HL-60/S4 treated with retinoic acid at 250 ng/mL for 4 days and 3 days (cell line): Measurements from ENCODE around the gene XYLT1.
"Not testable (repeated sequence)": the region's sequence is repeated elsewhere in the genome, so short reads cannot be mapped to it uniquely, and the experiment has no call there.

Experiments used
- in situ Hi-C: fragments of 300-500 bp; cut with MboI; formaldehyde crosslinking; loops from 2 replicates; pipeline ENCODE4 v1.7.0; 2022; ENCODE audit warnings: low sequenced_read_pairs

Gene XYLT1

GRCh38 chr16:17432901-17433576 is 37.7 kb downstream of the XYLT1 start:
- in situ Hi-C loops, result no loop called here

- in situ Hi-C loops, result no loop called here
These were observed 38.7 kb downstream of the XYLT1 start for GRCh38 chr16:17431968-17432625.

GRCh38 chr16:17431012-17431411 is 39.7 kb downstream of the XYLT1 start:
- in situ Hi-C loops, result no loop called here

- in situ Hi-C loops, result no loop called here
These were observed 44.3 kb downstream of the XYLT1 start for GRCh38 chr16:17426451-17426850.

- in situ Hi-C loops, result no loop called here
These were observed 46.0 kb downstream of the XYLT1 start for GRCh38 chr16:17424771-17425170.

GRCh38 chr16:17423221-17423620 is 47.5 kb downstream of the XYLT1 start:
- in situ Hi-C loops, result no loop called here

GRCh38 chr16:17420816-17421215 is 49.9 kb downstream of the XYLT1 start:
- in situ Hi-C loops, result no loop called here

- in situ Hi-C loops, result no loop called here
These were observed 51.5 kb downstream of the XYLT1 start for GRCh38 chr16:17419266-17419665.

- in situ Hi-C loops, result no loop called here
These were observed 53.0 kb downstream of the XYLT1 start for GRCh38 chr16:17417740-17418139.

GRCh38 chr16:17416461-17417311 is 54.1 kb downstream of the XYLT1 start:
- in situ Hi-C loops, result no loop called here

- in situ Hi-C loops, result no loop called here
These were observed 55.8 kb downstream of the XYLT1 start for GRCh38 chr16:17414916-17415315.

- in situ Hi-C loops, result no loop called here
These were observed 56.3 kb downstream of the XYLT1 start for GRCh38 chr16:17414421-17414820.

- in situ Hi-C loops, result no loop called here
These were observed 57.3 kb downstream of the XYLT1 start for GRCh38 chr16:17413508-17413907.

- in situ Hi-C loops, result no loop called here
These were observed 58.0 kb downstream of the XYLT1 start for GRCh38 chr16:17412791-17413190.

- in situ Hi-C loops, result no loop called here
These were observed 58.5 kb downstream of the XYLT1 start for GRCh38 chr16:17412221-17412620.

- in situ Hi-C loops, result no loop called here
These were observed 59.5 kb downstream of the XYLT1 start for GRCh38 chr16:17411263-17411662.

GRCh38 chr16:17410316-17410715 is 60.4 kb downstream of the XYLT1 start:
- in situ Hi-C loops, result not testable (repeated sequence)

- in situ Hi-C loops, result no loop called here
These were observed 60.9 kb downstream of the XYLT1 start for GRCh38 chr16:17409894-17410293.

- in situ Hi-C loops, result no loop called here
These were observed 61.8 kb downstream of the XYLT1 start for GRCh38 chr16:17408955-17409441.

- in situ Hi-C loops, result no loop called here
These were observed 62.5 kb downstream of the XYLT1 start for GRCh38 chr16:17408296-17408695.

- in situ Hi-C loops, result no loop called here
These were observed 63.4 kb downstream of the XYLT1 start for GRCh38 chr16:17407321-17407720.
